Stimulated activated naive CD8-positive, alpha-beta T cell treated with anti-CD3 and anti-CD28 coated beads, Interleukin-15, Interleukin-2, amounts not matched to agents 100 ng/mL and 50 ng/mL, for 24 hours (primary cell): ENCODE results near the gene CCBE1.

Source experiments
- H3K27ac Mint-ChIP-seq: one replicate; pipeline ENCODE4 v1.8.0; 2021; ENCODE audit warnings: mild to moderate bottlenecking, mixed read lengths
- H3K27me3 Mint-ChIP-seq: one replicate; pipeline ENCODE4 v1.8.0; 2021; ENCODE audit warnings: mixed read lengths
- H3K36me3 Mint-ChIP-seq: one replicate; pipeline ENCODE4 v1.8.0; 2021; ENCODE audit warnings: low read depth, mixed read lengths
- H3K4me1 Mint-ChIP-seq: one replicate; pipeline ENCODE4 v1.8.0; 2021; ENCODE audit warnings: low read depth, mixed read lengths
- H3K4me3 Mint-ChIP-seq: one replicate; pipeline ENCODE4 v1.8.0; 2021; ENCODE audit warnings: mild to moderate bottlenecking, mixed read lengths
- H3K9me3 Mint-ChIP-seq: one replicate; pipeline ENCODE4 v1.8.0; 2021; ENCODE audit warnings: mixed read lengths

Gene CCBE1

DNA sequence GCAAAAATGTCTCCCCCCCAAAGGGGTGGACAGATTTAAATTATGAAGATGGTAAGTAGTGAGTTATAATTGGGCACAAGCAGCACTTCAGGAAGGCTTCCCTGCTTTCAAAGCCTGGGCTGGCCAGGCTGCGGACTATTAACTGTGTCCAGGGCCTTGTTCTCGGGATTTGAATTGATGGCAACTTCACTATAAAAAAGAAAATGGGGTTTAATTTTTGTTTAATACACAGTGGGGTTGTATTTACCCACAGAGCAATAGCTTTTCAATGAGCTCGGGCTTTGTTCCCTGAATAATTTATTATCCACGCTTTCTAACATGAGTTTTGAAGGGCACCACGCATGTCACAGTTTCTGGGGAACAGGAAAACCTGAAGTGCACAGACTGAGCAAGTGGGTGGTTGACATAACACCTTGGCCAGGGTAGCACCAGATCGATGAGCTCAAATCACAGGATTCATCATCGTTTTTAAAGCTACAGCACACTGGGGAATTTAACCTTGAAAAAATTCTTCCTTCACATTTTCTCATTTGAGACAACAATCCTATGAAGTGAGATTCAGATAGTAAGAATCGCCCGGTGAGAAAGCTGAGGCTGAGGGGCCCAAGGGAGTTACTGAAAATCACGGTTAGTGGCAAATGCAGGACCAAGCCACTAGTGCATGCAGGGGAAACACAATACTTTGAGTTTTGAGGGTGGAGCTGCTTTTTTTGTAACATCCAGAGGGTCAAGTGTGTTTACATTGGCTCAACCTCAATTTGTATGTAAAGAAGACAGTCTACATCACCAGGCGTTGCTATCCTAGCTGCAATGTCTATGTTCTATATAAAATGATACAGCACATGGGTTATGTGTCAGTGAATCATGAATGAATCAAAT is 309.3 kb downstream of the CCBE1 start:
- no peak overlapping the region for H3K27ac Mint-ChIP-seq
- H3K27me3 Mint-ChIP-seq = peaks cover 21% of the 10 kb centered on the region
- no peaks in the 10 kb centered on the region for H3K9me3 Mint-ChIP-seq
- H3K4me3 Mint-ChIP-seq = no peak overlapping the region
- H3K4me1 Mint-ChIP-seq = no peaks in the 10 kb centered on the region
- H3K36me3 Mint-ChIP-seq = no peaks in the 10 kb centered on the region

DNA sequence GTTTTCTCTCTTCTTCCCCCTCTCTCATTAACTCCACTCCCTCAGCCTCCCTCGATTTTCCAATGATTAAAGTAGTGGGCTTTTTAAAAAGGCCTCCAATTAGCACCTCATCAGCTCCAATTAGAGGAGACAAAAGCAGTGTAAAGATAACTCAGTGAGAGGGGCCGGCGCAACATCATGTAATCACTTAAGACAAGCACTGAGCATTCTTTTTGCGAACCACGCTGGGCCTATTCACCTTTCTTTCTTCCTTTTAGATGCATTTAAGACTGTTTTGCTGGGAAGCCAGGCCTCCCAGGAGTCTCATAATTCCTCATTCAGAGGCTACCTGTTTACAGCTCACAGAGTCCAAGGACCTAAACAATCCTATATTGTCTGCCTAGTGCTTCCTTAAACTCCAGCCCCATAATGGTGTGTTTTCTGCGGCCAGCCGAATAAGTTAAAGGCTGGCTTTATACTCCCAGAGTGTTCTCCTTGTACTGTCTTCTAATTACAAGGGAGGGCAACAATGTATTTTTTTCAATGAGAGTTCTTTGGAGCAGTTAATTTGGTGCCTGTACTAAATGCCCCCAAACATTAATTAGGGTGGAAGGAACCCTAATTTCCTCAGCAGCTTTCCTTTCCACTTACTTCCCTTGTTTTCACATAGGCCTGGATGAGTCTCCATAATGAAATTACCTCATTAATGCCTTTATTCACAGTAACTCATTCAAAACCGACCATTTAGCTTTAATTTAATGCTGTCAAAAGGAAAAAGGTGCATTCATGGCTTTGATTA is 310.1 kb downstream of the CCBE1 start:
- Mint-ChIP-seq H3K27me3 (peaks cover 16% of the 10 kb centered on the region), H3K9me3 (no peaks in the 10 kb centered on the region), H3K36me3 (no peaks in the 10 kb centered on the region), H3K4me1 (no peaks in the 10 kb centered on the region), H3K27ac (no peak overlapping the region), H3K4me3 (no peak overlapping the region)

DNA sequence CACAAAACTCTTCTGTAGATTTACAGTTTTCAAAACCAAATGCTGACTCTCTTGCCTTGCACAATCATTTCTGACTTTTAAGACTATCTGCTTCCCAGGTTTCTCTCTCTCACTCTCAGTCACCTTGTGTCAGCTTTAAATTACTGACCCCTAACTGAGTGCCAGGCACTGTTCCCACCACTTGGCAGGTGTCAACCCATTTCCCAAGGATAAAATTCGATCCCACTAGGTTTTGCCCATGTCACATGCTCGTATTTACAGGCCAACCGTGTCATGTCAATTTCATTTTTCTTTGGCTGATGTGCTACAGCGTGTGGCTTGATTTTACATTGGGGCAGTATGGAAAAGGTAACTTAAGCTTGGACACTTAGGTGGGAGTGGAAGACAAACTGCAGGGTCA is 312.0 kb downstream of the CCBE1 start:
- peaks cover 9% of the 10 kb centered on the region for H3K4me1 Mint-ChIP-seq
- H3K9me3 Mint-ChIP-seq = no peaks in the 10 kb centered on the region
- no peaks in the 10 kb centered on the region for H3K36me3 Mint-ChIP-seq
- no peak overlapping the region for H3K4me3 Mint-ChIP-seq
- H3K27me3 Mint-ChIP-seq = peaks cover 26% of the 10 kb centered on the region
- no peak overlapping the region for H3K27ac Mint-ChIP-seq

DNA sequence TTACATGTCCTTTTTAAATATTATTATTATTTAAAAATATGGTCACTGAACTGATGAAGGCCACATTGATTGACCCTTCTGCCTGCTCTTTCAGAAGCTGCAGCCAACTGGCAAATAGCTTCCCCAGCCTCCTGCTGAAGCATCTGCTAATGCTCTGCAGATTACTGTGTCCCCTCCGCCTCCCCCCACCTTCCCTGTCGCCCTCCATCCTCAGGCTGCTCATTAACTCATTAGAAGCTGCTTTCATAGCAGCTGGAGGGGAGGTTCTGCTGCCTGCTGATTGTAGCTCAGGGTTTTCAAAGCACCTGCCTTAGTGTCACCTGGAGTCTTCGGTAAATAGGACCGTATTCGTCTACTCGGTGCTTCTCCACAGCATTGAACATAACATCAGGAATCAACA is 313.4 kb downstream of the CCBE1 start:
- Mint-ChIP-seq H3K36me3 (no peaks in the 10 kb centered on the region), H3K9me3 (no peaks in the 10 kb centered on the region), H3K27ac (no peak overlapping the region), H3K4me1 (peaks cover 21% of the 10 kb centered on the region), H3K27me3 (peaks cover 32% of the 10 kb centered on the region), H3K4me3 (no peak overlapping the region)

DNA sequence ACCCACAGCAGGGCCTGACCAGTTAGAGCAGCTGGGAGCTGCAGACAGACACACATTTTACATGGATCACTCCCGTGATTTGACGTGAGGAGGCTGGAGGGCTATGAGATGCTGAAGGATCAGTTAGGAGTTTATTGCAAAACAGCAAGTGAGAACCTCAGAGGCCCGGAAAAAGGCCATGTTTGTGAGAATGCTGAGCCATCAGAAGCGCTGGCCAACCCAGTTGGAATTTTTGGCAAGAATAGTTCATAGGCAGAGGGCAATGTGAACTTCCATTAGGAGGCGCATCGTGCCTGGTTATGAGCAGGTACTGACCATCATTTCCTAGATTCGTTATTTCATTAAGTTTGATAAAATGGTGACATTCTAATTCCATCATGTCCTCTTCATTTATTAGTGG is 314.8 kb downstream of the CCBE1 start:
- Mint-ChIP-seq H3K4me1 (peaks cover 35% of the 10 kb centered on the region), H3K27ac (no peak overlapping the region), H3K27me3 (peaks cover 31% of the 10 kb centered on the region), H3K4me3 (no peak overlapping the region), H3K36me3 (no peaks in the 10 kb centered on the region), H3K9me3 (no peaks in the 10 kb centered on the region)

DNA sequence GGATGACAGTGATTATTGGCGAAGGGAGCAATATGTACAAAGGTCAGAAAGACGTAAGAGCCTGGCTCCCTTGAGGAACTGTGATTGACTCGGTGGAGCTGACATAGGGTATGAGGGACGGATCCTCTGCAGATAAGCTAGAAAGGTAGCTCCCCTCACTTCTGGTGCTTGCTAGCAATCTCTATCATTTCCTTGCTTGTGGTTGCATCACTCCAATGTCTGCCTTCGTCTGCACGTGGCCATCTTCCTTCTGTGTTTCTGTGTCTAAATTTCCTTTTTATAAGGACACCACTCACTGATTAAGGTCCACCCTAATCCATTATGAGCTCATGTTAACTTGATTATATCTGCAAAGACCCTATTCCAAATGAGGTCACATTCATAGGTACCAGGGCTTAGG is 315.3 kb downstream of the CCBE1 start:
- Mint-ChIP-seq H3K4me3 (no peak overlapping the region), H3K27me3 (peaks cover 30% of the 10 kb centered on the region), H3K9me3 (no peaks in the 10 kb centered on the region), H3K36me3 (no peaks in the 10 kb centered on the region), H3K27ac (no peak overlapping the region), H3K4me1 (peaks cover 40% of the 10 kb centered on the region)
